ENCODE measurements around the gene APLNR.

The APLNR gene

GRCh38 chr11:57214494-57214893, 22.6 kb downstream of the APLNR start:
- Histone ChIP-seq H3K4me3 (ENCODE audit: low read depth, low read length, poor library complexity, severe bottlenecking) (no peak overlapping the region), H3K4me2 (ENCODE audit: low read length) (no peak overlapping the region), H3K27ac (ENCODE audit: low read depth, low read length, poor library complexity, severe bottlenecking) (no peak overlapping the region), H4K20me1 (ENCODE audit: insufficient read depth, low read length) (no peaks in the 10 kb centered on the region), H3K9ac (ENCODE audit: low read length) (no peak overlapping the region), H2AFZ (ENCODE audit: low read length) (no peak overlapping the region), H3K79me2 (ENCODE audit: insufficient read depth, low read length) (no peaks in the 10 kb centered on the region), H3K36me3 (ENCODE audit: insufficient read depth, low read length) (no peaks in the 10 kb centered on the region), H3K27me3 (ENCODE audit: insufficient read depth, low read length) (no peaks in the 10 kb centered on the region), H3F3A (ENCODE audit: insufficient read depth, low read length) (no peaks in the 10 kb centered on the region), H3K9me3 (ENCODE audit: low read length) (no peaks in the 10 kb centered on the region), H3K4me1 (ENCODE audit: insufficient read depth, low read length, severe bottlenecking) (peaks cover 12% of the 10 kb centered on the region), H3K9me2 (ENCODE audit: low read depth, low read length) (no peaks in the 10 kb centered on the region)
- no peak for TF ChIP-seq CTCF (IDR thresholded peaks at IDR 0.05; ENCODE audit: low read length)
- TF ChIP-seq EZH2 (IDR thresholded peaks at IDR 0.05; ENCODE audit: borderline replicate concordance, low read length): no peak

- H3K9me2 ChIP-seq (ENCODE audit: low read depth, low read length): no peaks in the 10 kb centered on the region
- H3K27ac ChIP-seq (ENCODE audit: low read depth, low read length, poor library complexity, severe bottlenecking): no peak overlapping the region
- H4K20me1 ChIP-seq (ENCODE audit: insufficient read depth, low read length): no peaks in the 10 kb centered on the region
- peaks cover 12% of the 10 kb centered on the region for H3K4me1 ChIP-seq (ENCODE audit: insufficient read depth, low read length, severe bottlenecking)
- H3K4me2 ChIP-seq (ENCODE audit: low read length): no peak overlapping the region
- no peaks in the 10 kb centered on the region for H3F3A ChIP-seq (ENCODE audit: insufficient read depth, low read length)
- no peak overlapping the region for H3K4me3 ChIP-seq (ENCODE audit: low read depth, low read length, poor library complexity, severe bottlenecking)
- no peak for TF ChIP-seq EZH2 (IDR thresholded peaks at IDR 0.05; ENCODE audit: borderline replicate concordance, low read length)
- no peaks in the 10 kb centered on the region for H3K36me3 ChIP-seq (ENCODE audit: insufficient read depth, low read length)
- H3K79me2 ChIP-seq (ENCODE audit: insufficient read depth, low read length): no peaks in the 10 kb centered on the region
- H3K9me3 ChIP-seq (ENCODE audit: low read length): no peaks in the 10 kb centered on the region
- no peak overlapping the region for H3K9ac ChIP-seq (ENCODE audit: low read length)
- H3K27me3 ChIP-seq (ENCODE audit: insufficient read depth, low read length): no peaks in the 10 kb centered on the region
- H2AFZ ChIP-seq (ENCODE audit: low read length): no peak overlapping the region
These were observed 23.0 kb downstream of the APLNR start for GRCh38 chr11:57214098-57214417.

- no peaks in the 10 kb centered on the region for H3K27me3 ChIP-seq (ENCODE audit: insufficient read depth, low read length)
- H2AFZ ChIP-seq (ENCODE audit: low read length): no peak overlapping the region
- H3F3A ChIP-seq (ENCODE audit: insufficient read depth, low read length): no peaks in the 10 kb centered on the region
- peak overlapping the region; percentile 41; the same call in 1 of the 2 replicates for H3K4me2 ChIP-seq (ENCODE audit: low read length)
- no peaks in the 10 kb centered on the region for H4K20me1 ChIP-seq (ENCODE audit: insufficient read depth, low read length)
- no peak overlapping the region for H3K9ac ChIP-seq (ENCODE audit: low read length)
- no peaks in the 10 kb centered on the region for H3K9me2 ChIP-seq (ENCODE audit: low read depth, low read length)
- H3K4me1 ChIP-seq (ENCODE audit: insufficient read depth, low read length, severe bottlenecking): peaks cover 12% of the 10 kb centered on the region
- no peaks in the 10 kb centered on the region for H3K79me2 ChIP-seq (ENCODE audit: insufficient read depth, low read length)
- no peak overlapping the region for H3K4me3 ChIP-seq (ENCODE audit: low read depth, low read length, poor library complexity, severe bottlenecking)
- TF ChIP-seq CTCF (IDR thresholded peaks at IDR 0.05; ENCODE audit: low read length) (no peak), EZH2 (IDR thresholded peaks at IDR 0.05; ENCODE audit: borderline replicate concordance, low read length) (no peak)
- H3K27ac ChIP-seq (ENCODE audit: low read depth, low read length, poor library complexity, severe bottlenecking): peak overlapping the region; percentile 53
- no peaks in the 10 kb centered on the region for H3K36me3 ChIP-seq (ENCODE audit: insufficient read depth, low read length)
- H3K9me3 ChIP-seq (ENCODE audit: low read length): no peaks in the 10 kb centered on the region
These were observed 23.5 kb downstream of the APLNR start for GRCh38 chr11:57213342-57214097.

- no peaks in the 10 kb centered on the region for H3F3A ChIP-seq (ENCODE audit: insufficient read depth, low read length)
- H3K9ac ChIP-seq (ENCODE audit: low read length): no peak overlapping the region
- H4K20me1 ChIP-seq (ENCODE audit: insufficient read depth, low read length): no peaks in the 10 kb centered on the region
- no peaks in the 10 kb centered on the region for H3K79me2 ChIP-seq (ENCODE audit: insufficient read depth, low read length)
- no peaks in the 10 kb centered on the region for H3K36me3 ChIP-seq (ENCODE audit: insufficient read depth, low read length)
- H3K9me3 ChIP-seq (ENCODE audit: low read length): no peaks in the 10 kb centered on the region
- TF ChIP-seq EZH2 (IDR thresholded peaks at IDR 0.05; ENCODE audit: borderline replicate concordance, low read length): no peak
- TF ChIP-seq CTCF (IDR thresholded peaks at IDR 0.05; ENCODE audit: low read length): no peak
- no peaks in the 10 kb centered on the region for H3K27me3 ChIP-seq (ENCODE audit: insufficient read depth, low read length)
- H3K4me1 ChIP-seq (ENCODE audit: insufficient read depth, low read length, severe bottlenecking): peaks cover 12% of the 10 kb centered on the region
- H3K9me2 ChIP-seq (ENCODE audit: low read depth, low read length): no peaks in the 10 kb centered on the region
- H2AFZ ChIP-seq (ENCODE audit: low read length): no peak overlapping the region
- no peak overlapping the region for H3K4me3 ChIP-seq (ENCODE audit: low read depth, low read length, poor library complexity, severe bottlenecking)
- H3K27ac ChIP-seq (ENCODE audit: low read depth, low read length, poor library complexity, severe bottlenecking): no peak overlapping the region
- H3K4me2 ChIP-seq (ENCODE audit: low read length): no peak overlapping the region
These were observed 26.3 kb downstream of the APLNR start for GRCh38 chr11:57210781-57211180.
